CD8-positive, alpha-beta memory T cell (primary cell): ENCODE results near the gene CABP2. TPM values are rescaled to one million over a fixed set of nuclear protein-coding genes. Genes with fewer than 3 reads are reported as not detected.
"Not testable (repeated sequence)": the region's sequence is repeated elsewhere in the genome, so short reads cannot be mapped to it uniquely, and the experiment has no call there.

Source experiments
- CTCF ChIA-PET: fragments of 350-600 bp; sonication (Branson Sonifier 250); formaldehyde crosslinking; loops from one replicate; lab custom pipeline; 2021; ENCODE audit warnings: antibody characterized with exemption; lab: Charles Lee
- POLR2A ChIA-PET: fragments of 350-600 bp; sonication (Branson Sonifier 250); formaldehyde crosslinking; loops from one replicate; lab custom pipeline; 2021; ENCODE audit warnings: antibody characterized with exemption; lab: Charles Lee
- DNase-seq, 5 donors: peaks; one replicate each; pipeline versions ENCODE4 v3.0.0 to v3.0.0-alpha.2; 2020 to 2022; ENCODE audit warnings: mixed read lengths in 1 of 5
- H3K27ac ChIP-seq: one replicate; pipeline ENCODE4 v1.7.0; 2013; ENCODE audit warnings: low read depth, mild to moderate bottlenecking, low read length, moderate library complexity
- H3K27me3 ChIP-seq: 2 replicates; pipeline ENCODE4 v1.7.0; 2013; ENCODE audit warnings: low read length, mild to moderate bottlenecking; ENCODE audit not compliant: insufficient read depth, poor library complexity, severe bottlenecking
- H3K36me3 ChIP-seq: 2 replicates; pipeline ENCODE4 v1.7.0; 2013; ENCODE audit warnings: mild to moderate bottlenecking, low read length, moderate library complexity; ENCODE audit not compliant: insufficient read depth
- H3K4me1 ChIP-seq: 2 replicates; pipeline ENCODE4 v1.7.0; 2013; ENCODE audit warnings: mild to moderate bottlenecking, low read length, moderate library complexity; ENCODE audit not compliant: insufficient read depth
- H3K4me3 ChIP-seq: 2 replicates; pipeline ENCODE4 v1.7.0; 2013; ENCODE audit warnings: mild to moderate bottlenecking, low read length
- H3K9me3 ChIP-seq: 2 replicates; pipeline ENCODE4 v1.7.0; 2013; ENCODE audit warnings: mild to moderate bottlenecking, low read length
- H3K27ac Mint-ChIP-seq, 8 donors: one replicate each; pipeline ENCODE4 v1.8.0; 2020 to 2021; ENCODE audit warnings: mixed read lengths in 8 of 8, mild to moderate bottlenecking in 6 of 8, inconsistent platforms in 3 of 8, moderate library complexity in 3 of 8
- H3K27me3 Mint-ChIP-seq, 2 donors: one replicate each; pipeline ENCODE4 v1.8.0; 2020 to 2021; ENCODE audit warnings: mixed read lengths in 2 of 2, mild to moderate bottlenecking in 1 of 2, moderate library complexity in 1 of 2
- H3K36me3 Mint-ChIP-seq, 3 donors: one replicate each; pipeline ENCODE4 v1.8.0; 2020 to 2021; ENCODE audit warnings: mixed read lengths in 3 of 3, inconsistent platforms in 1 of 3, mild to moderate bottlenecking in 1 of 3
- H3K4me1 Mint-ChIP-seq, 3 donors: one replicate each; pipeline ENCODE4 v1.8.0; 2020 to 2021; ENCODE audit warnings: mixed read lengths in 3 of 3, inconsistent platforms in 1 of 3, mild to moderate bottlenecking in 1 of 3
- H3K4me3 Mint-ChIP-seq, 7 donors: one replicate each; pipeline ENCODE4 v1.8.0; 2020 to 2021; ENCODE audit warnings: mixed read lengths in 7 of 7, mild to moderate bottlenecking in 6 of 7, moderate library complexity in 4 of 7, inconsistent platforms in 2 of 7
- H3K9me3 Mint-ChIP-seq, 5 donors: one replicate each; pipeline ENCODE4 v1.8.0; 2020 to 2022; ENCODE audit warnings: mixed read lengths in 5 of 5, mild to moderate bottlenecking in 3 of 5, moderate library complexity in 2 of 5, inconsistent platforms in 1 of 5
- polyA plus RNA-seq: library from polyadenylated mRNA; unstranded; fragments of 300-500 nt; fragmentation: Illumina TruSeq; gene quantifications from one replicate; pipeline ENCODE4 v1.2.3, GENCODE V29; 2021
- total RNA-seq, 2 experiments: library from RNA; stranded (reverse); gene quantifications; one replicate each; pipeline ENCODE4 v1.2.3, GENCODE V29; 2021

The CABP2 gene
- total RNA-seq (not detected), polyA plus RNA-seq (not detected)

DNA sequence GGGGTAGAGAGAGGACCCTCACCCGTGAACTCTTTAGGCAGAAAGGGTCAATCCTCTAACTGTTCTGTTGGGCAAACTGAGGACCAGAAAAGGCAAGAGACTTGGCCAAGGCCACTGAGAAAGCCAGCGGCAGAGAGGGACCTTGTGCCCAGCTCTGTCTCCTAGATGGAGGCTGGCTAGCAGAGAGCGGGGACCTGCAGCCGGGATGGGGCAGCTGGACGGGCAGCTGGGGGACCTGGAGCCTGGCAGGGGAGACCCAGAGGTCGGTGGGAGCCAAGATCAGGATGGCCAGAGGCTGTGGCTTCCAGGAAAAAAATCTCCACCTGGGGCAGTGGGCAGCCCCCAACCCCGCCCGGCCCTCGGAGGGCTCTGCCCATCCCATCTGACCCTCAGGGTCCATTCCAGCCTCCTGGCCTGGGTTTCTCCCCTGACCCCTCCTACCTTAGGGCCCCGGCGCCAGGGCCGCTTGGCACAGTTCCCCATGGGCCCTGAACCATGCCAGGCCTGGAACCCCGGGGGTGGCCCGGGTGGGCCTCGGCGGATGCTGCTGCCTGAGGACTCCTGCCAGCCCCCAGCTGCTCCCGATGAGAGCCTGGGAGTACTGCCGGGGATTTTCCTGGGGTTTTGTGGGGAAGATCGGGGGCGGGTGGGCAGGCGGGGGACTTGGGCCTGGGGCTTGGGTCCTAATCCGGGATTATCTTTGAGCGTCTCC lies at the start of gene CABP2:
Gene CABP2, minus strand, starts transcription at position 603 of the 712 bp plus-strand sequence. Its CDS starts 120 bp downstream, at position 483.
- Histone ChIP-seq H3K4me3 (no peak within 1 kb of the TSS), H3K27me3 (no peaks in the 10 kb centered on the region), H3K4me1 (no peaks in the 10 kb centered on the region), H3K9me3 (no peaks in the 10 kb centered on the region), H3K36me3 (no peaks in the 10 kb centered on the region), H3K27ac (no peak within 1 kb of the TSS)
- no peaks in the 10 kb centered on the region for H3K4me1 Mint-ChIP-seq
- no peaks in the 10 kb centered on the region for H3K9me3 Mint-ChIP-seq
- H3K27ac Mint-ChIP-seq = no peak within 1 kb of the TSS
- no peak within 1 kb of the TSS for H3K4me3 Mint-ChIP-seq
- H3K27me3 Mint-ChIP-seq = peaks cover 5 to 12% of the 10 kb centered on the region in 2 donors
- no peaks in the 10 kb centered on the region for H3K36me3 Mint-ChIP-seq
- ChIA-PET CTCF (no interaction called here), POLR2A (no interaction called here)
- no peak for DNase-seq

DNA sequence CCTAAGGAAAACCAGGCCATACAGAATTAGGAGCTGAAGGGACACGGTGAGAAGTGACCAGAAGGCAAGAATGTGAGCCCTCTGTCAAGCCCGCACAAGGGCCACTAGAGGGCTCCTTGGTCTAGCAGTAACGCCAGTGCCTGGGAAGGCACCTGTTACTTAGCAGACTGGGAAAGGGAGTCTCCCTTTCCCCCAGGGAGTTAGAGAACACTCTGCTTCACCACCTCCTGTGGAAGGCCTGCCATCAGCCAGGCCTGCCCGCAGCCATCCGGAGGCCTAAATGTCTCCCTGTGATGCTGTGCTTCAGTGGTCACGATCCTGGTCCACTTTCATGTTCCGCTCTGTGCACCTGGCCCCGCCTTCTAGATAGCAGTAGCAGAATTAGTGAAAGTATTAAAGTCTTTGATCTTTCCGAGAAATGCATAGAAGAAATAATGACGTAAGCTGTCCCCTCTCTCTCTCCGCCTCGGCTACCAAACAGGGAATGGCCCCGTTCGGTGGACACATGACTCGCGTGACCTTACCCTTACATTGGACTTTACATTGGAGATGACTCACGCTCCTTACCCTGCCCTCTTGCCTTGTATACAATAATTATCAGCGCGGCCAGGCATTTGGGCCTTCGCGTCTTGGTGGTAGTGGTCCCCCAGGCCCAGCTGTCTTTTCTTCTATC lies 49.6 kb upstream of the CABP2 start:
- no peak overlapping the region for H3K4me3 ChIP-seq
- H3K27ac ChIP-seq = no peak overlapping the region
- H3K4me3 Mint-ChIP-seq = no peak overlapping the region
- no peaks in the 10 kb centered on the region for H3K4me1 ChIP-seq
- peaks cover 20 to 24% of the 10 kb centered on the region in 2 donors for H3K27me3 Mint-ChIP-seq
- ChIA-PET POLR2A (no interaction called here), CTCF (interaction anchor here (1.9 kb wide), 1 partner anchor 42 kb away, joined by 9 read pairs; no protein-coding TSS in a partner anchor)
- peak in 1 of 5 donors; percentile 13 for DNase-seq
- no peaks in the 10 kb centered on the region for H3K9me3 Mint-ChIP-seq
- H3K36me3 Mint-ChIP-seq = peaks cover 0 to 4% (median 0%) of the 10 kb centered on the region in 3 donors
- H3K36me3 ChIP-seq = no peaks in the 10 kb centered on the region
- H3K27ac Mint-ChIP-seq = no peak overlapping the region
- no peaks in the 10 kb centered on the region for H3K27me3 ChIP-seq
- H3K9me3 ChIP-seq = no peaks in the 10 kb centered on the region
- no peaks in the 10 kb centered on the region for H3K4me1 Mint-ChIP-seq

DNA sequence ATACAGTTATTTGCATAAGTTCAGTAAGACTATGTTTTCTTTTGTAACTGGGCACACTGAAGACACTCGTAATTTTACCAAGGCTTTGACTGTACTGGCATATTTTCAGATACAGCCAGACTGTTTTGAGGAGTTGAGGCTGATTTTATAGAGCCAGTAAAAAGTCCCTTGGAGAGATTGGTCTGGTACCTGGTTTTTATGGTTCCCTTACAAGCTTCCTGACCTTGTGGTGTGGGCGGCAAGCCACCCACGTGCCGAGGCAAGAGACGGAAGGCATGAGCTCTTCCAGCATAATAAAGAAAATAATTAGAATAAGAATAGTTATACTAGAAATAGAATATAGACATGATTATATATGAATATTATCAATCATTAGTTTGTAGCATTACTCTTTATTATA lies 49.1 kb upstream of the CABP2 start:
- POLR2A ChIA-PET = no interaction called here
- Histone ChIP-seq H3K27me3 (no peaks in the 10 kb centered on the region), H3K4me1 (no peaks in the 10 kb centered on the region)

DNA sequence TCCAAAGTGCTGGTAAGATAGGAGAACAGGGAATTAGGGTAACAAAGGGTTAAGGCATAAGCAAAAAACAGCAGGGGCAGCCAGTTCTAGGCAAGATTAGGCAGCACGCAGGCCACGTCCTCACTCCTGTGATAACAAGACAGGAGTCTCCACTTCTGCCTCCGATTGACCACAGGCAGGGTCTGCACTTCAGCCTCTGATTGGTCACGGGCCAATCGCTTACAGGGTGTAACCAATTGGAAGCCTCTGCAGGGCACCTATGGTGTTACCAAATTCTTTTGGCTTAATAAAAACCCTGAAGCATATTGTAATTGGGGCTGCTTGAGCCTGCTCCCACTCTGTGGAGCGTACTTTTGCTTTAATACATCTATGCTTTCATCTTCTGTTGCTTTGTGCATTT lies 48.2 kb upstream of the CABP2 start:
- H3K4me3 Mint-ChIP-seq = no peak overlapping the region
- peaks cover 0 to 4% (median 0%) of the 10 kb centered on the region in 3 donors for H3K36me3 Mint-ChIP-seq
- CTCF ChIA-PET = interaction anchor here (1.9 kb wide), 1 partner anchor 43 kb away, joined by 9 read pairs; no protein-coding TSS in a partner anchor
- no peak overlapping the region for H3K27ac Mint-ChIP-seq
- no peak for DNase-seq
- no peaks in the 10 kb centered on the region for H3K4me1 ChIP-seq
- no peak overlapping the region for H3K4me3 ChIP-seq
- POLR2A ChIA-PET = no interaction called here
- H3K4me1 Mint-ChIP-seq = no peaks in the 10 kb centered on the region
- H3K27me3 Mint-ChIP-seq = peaks cover 8 to 21% of the 10 kb centered on the region in 2 donors
- H3K9me3 Mint-ChIP-seq = no peaks in the 10 kb centered on the region
- H3K9me3 ChIP-seq = no peaks in the 10 kb centered on the region
- H3K36me3 ChIP-seq = no peaks in the 10 kb centered on the region
- no peaks in the 10 kb centered on the region for H3K27me3 ChIP-seq
- H3K27ac ChIP-seq = no peak overlapping the region

More for the DNA sequence above, 49.1 kb upstream of the CABP2 start:
- H3K4me3 Mint-ChIP-seq = no peak overlapping the region
- no peak overlapping the region for H3K27ac ChIP-seq
- peaks cover 17 to 24% of the 10 kb centered on the region in 2 donors for H3K27me3 Mint-ChIP-seq
- CTCF ChIA-PET = interaction anchor here (1.9 kb wide), 1 partner anchor 42 kb away, joined by 9 read pairs; no protein-coding TSS in a partner anchor
- no peaks in the 10 kb centered on the region for H3K4me1 Mint-ChIP-seq
- H3K36me3 ChIP-seq = no peaks in the 10 kb centered on the region
- peaks cover 0 to 4% (median 0%) of the 10 kb centered on the region in 3 donors for H3K36me3 Mint-ChIP-seq
- H3K27ac Mint-ChIP-seq = no peak overlapping the region
- H3K4me3 ChIP-seq = no peak overlapping the region
- no peaks in the 10 kb centered on the region for H3K9me3 ChIP-seq
- no peaks in the 10 kb centered on the region for H3K9me3 Mint-ChIP-seq
- no peak for DNase-seq

DNA sequence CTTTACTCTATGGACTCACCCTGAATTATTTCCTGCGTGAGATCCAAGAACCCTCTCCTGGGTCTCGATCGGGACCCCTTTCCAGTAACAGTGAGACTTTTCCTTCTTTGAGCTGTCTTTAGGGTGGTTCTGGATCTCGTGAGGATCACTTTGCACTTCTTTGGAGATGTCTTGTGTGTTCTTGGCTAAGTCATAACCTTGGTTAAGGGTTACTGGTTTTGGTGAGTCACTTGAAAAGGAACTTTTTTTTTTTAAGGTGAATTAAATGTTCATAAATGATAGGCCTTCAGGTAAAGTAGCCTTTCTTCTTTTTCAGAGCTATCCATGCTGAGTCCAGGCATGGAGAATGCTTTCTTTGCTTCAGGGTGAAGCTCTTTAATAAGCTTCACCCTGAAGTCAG lies 41.0 kb upstream of the CABP2 start:
- peak overlapping the region in 1 of 8 donors; percentile 11 for H3K27ac Mint-ChIP-seq
- H3K36me3 Mint-ChIP-seq = no peaks in the 10 kb centered on the region
- no peak overlapping the region for H3K4me3 Mint-ChIP-seq
- ChIA-PET CTCF (no interaction called here), POLR2A (no interaction called here)
- Histone ChIP-seq H3K27ac (no peak overlapping the region), H3K36me3 (no peaks in the 10 kb centered on the region), H3K4me3 (no peak overlapping the region), H3K27me3 (no peaks in the 10 kb centered on the region), H3K9me3 (no peaks in the 10 kb centered on the region), H3K4me1 (no peaks in the 10 kb centered on the region)
- no peak for DNase-seq
- no peaks in the 10 kb centered on the region for H3K9me3 Mint-ChIP-seq
- peaks cover 0 to 12% (median 12%) of the 10 kb centered on the region in 3 donors for H3K4me1 Mint-ChIP-seq
- H3K27me3 Mint-ChIP-seq = peaks cover 14 to 15% of the 10 kb centered on the region in 2 donors

DNA sequence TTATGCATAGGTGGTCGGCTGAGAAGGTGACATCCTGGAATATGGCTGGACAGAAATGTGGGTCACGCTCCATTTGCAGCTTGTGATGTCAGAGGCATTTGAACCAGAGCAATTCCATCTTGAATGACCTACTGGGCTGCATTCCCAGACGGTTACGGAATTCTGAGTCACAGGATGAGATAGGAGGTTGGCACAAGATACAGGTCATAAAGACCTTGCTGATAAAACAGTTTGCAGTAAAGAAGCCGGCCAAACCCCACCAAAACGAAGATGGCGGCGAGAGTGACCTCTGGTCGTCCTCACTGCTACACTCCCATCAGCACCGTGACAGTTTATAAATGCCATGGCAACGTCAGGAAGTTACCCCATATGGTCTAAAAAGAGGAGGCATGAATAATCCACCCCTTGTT lies 40.5 kb upstream of the CABP2 start:
- H3K4me3 ChIP-seq, H3K9me3 ChIP-seq, H3K4me1 ChIP-seq, DNase-seq, H3K9me3 Mint-ChIP-seq, H3K27me3 ChIP-seq, POLR2A ChIA-PET, H3K4me3 Mint-ChIP-seq, H3K36me3 Mint-ChIP-seq, H3K36me3 ChIP-seq, CTCF ChIA-PET, H3K27ac ChIP-seq: not testable (repeated sequence)
- Mint-ChIP-seq H3K27me3 (peaks cover 15 to 16% of the 10 kb centered on the region in 2 donors), H3K27ac (peak overlapping the region in 1 of 8 donors; percentile 83), H3K4me1 (peaks cover 0 to 12% (median 12%) of the 10 kb centered on the region in 3 donors)

DNA sequence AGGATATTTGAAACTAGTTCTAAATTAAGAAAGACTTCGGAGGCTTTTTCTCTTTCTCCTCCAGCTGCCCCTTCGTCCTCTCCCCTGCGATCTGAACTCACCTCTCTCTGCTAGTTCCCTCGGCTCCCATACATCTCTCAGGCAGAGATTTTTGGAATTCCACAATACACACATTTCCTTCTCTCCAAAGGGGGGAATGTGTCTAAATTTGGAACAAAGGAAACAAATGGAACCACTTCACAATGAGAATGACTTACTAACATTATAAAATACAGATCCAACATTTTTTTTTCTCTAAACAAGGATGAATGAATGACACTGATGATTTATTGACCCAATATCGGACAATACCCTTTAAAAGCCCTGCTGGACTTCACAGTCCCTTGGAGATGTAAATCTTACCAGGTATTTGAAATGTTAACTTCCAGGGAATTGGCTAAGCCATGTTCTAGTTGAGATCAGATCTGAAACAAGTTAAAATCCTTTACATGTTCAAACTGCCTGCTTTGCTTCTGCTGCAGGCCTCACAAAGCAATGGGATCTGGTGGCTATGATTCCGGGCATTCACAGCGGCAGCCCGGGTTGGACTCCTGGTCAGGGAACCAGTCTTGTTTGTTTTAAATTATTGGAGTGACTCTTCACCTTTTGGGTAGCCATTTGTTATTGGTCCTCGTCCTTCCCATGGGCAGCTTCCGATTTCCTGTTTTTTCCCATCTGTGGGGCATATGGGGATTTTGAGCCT lies 39.9 kb upstream of the CABP2 start:
- no peaks in the 10 kb centered on the region for H3K4me1 ChIP-seq
- H3K4me3 ChIP-seq = no peak overlapping the region
- ChIA-PET CTCF (no interaction called here), POLR2A (no interaction called here)
- no peaks in the 10 kb centered on the region for H3K9me3 ChIP-seq
- Mint-ChIP-seq H3K4me1 (peaks cover 0 to 12% (median 12%) of the 10 kb centered on the region in 3 donors), H3K36me3 (no peaks in the 10 kb centered on the region), H3K4me3 (no peak overlapping the region), H3K27ac (peak overlapping the region in 1 of 8 donors; percentile 33), H3K27me3 (peaks cover 15 to 16% of the 10 kb centered on the region in 2 donors), H3K9me3 (no peaks in the 10 kb centered on the region)
- H3K36me3 ChIP-seq = no peaks in the 10 kb centered on the region
- H3K27me3 ChIP-seq = no peaks in the 10 kb centered on the region
- H3K27ac ChIP-seq = no peak overlapping the region
- DNase-seq = no peak
